Measurements from ENCODE around the gene SEC14L1.

The SEC14L1 gene

GRCh38 chr17:77188084-77189066 lies 47.6 kb downstream of the SEC14L1 start:
- no peak for DNase-seq (ENCODE audit: low read depth in 2 of 2, low spot score in 1 of 2)

GRCh38 chr17:77189148-77189547 lies 48.4 kb downstream of the SEC14L1 start:
- no peak for DNase-seq (ENCODE audit: low read depth in 2 of 2, low spot score in 1 of 2)

GRCh38 chr17:77190576-77190975 lies 49.8 kb downstream of the SEC14L1 start:
- no peak for DNase-seq (ENCODE audit: low read depth in 2 of 2, low spot score in 1 of 2)

- no peak for DNase-seq (ENCODE audit: low read depth in 2 of 2, low spot score in 1 of 2)
These were observed 50.5 kb downstream of the SEC14L1 start for GRCh38 chr17:77191244-77191643.

GRCh38 chr17:77193653-77194052 lies 52.9 kb downstream of the SEC14L1 start:
- DNase-seq (ENCODE audit: low read depth in 2 of 2, low spot score in 1 of 2) = no peak

GRCh38 chr17:77194179-77194578 lies 53.4 kb downstream of the SEC14L1 start:
- no peak for DNase-seq (ENCODE audit: low read depth in 2 of 2, low spot score in 1 of 2)

- DNase-seq (ENCODE audit: low read depth in 2 of 2, low spot score in 1 of 2) = no peak
These were observed 55.5 kb downstream of the SEC14L1 start for GRCh38 chr17:77196251-77196650.

- no peak for DNase-seq (ENCODE audit: low read depth in 2 of 2, low spot score in 1 of 2)
These were observed 56.3 kb downstream of the SEC14L1 start for GRCh38 chr17:77197115-77197514.

GRCh38 chr17:77200711-77201110 lies 59.9 kb downstream of the SEC14L1 start:
- DNase-seq (ENCODE audit: low read depth in 2 of 2, low spot score in 1 of 2) = no peak

- no peak for DNase-seq (ENCODE audit: low read depth in 2 of 2, low spot score in 1 of 2)
These were observed 62.7 kb downstream of the SEC14L1 start for GRCh38 chr17:77203436-77203835.

GRCh38 chr17:77203846-77204245 lies 63.1 kb downstream of the SEC14L1 start:
- DNase-seq (ENCODE audit: low read depth in 2 of 2, low spot score in 1 of 2) = no peak

GRCh38 chr17:77204536-77204935 lies 63.8 kb downstream of the SEC14L1 start:
- no peak for DNase-seq (ENCODE audit: low read depth in 2 of 2, low spot score in 1 of 2)

GRCh38 chr17:77205396-77206125 lies 64.8 kb downstream of the SEC14L1 start:
- no peak for DNase-seq (ENCODE audit: low read depth in 2 of 2, low spot score in 1 of 2)

- DNase-seq (ENCODE audit: low read depth in 2 of 2, low spot score in 1 of 2) = no peak
These were observed 65.6 kb downstream of the SEC14L1 start for GRCh38 chr17:77206158-77206956.

GRCh38 chr17:77207689-77208216 lies 67.0 kb downstream of the SEC14L1 start:
- no peak for DNase-seq (ENCODE audit: low read depth in 2 of 2, low spot score in 1 of 2)

- DNase-seq (ENCODE audit: low read depth in 2 of 2, low spot score in 1 of 2) = no peak
These were observed 67.5 kb downstream of the SEC14L1 start for GRCh38 chr17:77208217-77208808.

GRCh38 chr17:77208856-77209255 lies 68.1 kb downstream of the SEC14L1 start:
- no peak for DNase-seq (ENCODE audit: low read depth in 2 of 2, low spot score in 1 of 2)

- no peak for DNase-seq (ENCODE audit: low read depth in 2 of 2, low spot score in 1 of 2)
These were observed 68.6 kb downstream of the SEC14L1 start for GRCh38 chr17:77209330-77209748.

- DNase-seq (ENCODE audit: low read depth in 2 of 2, low spot score in 1 of 2) = no peak
These were observed 69.6 kb downstream of the SEC14L1 start for GRCh38 chr17:77210331-77210730.

- no peak for DNase-seq (ENCODE audit: low read depth in 2 of 2, low spot score in 1 of 2)
These were observed 70.3 kb downstream of the SEC14L1 start for GRCh38 chr17:77210946-77211541.
